ENCODE measurements around the gene STRA6. TPM values are rescaled to one million over a fixed set of nuclear protein-coding genes. Genes with fewer than 3 reads are reported as not detected.

STRA6 gene
- total RNA-seq, 1 experiment from 2014 or later, result 0.29 TPM

DNA sequence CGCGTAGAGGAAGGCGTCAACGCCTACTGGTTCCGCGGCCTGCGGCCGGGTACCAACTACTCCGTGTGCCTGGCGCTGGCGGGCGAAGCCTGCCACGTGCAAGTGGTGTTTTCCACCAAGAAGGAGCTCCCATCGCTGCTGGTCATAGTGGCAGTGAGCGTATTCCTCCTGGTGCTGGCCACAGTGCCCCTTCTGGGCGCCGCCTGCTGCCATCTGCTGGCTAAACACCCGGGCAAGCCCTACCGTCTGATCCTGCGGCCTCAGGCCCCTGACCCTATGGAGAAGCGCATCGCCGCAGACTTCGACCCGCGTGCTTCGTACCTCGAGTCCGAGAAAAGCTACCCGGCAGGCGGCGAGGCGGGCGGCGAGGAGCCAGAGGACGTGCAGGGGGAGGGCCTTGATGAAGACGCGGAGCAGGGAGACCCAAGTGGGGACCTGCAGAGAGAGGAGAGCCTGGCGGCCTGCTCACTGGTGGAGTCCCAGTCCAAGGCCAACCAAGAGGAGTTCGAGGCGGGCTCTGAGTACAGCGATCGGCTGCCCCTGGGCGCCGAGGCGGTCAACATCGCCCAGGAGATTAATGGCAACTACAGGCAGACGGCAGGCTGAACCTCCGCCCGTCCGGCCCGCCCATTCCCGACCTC, 68.1 kb downstream of the STRA6 start:
- DNase-seq (no peak), ATAC-seq (no peak)
- CTCF ChIA-PET, result interaction anchor here (1.3 kb wide), 1 partner anchor 173 kb away, joined by 4 read pairs; no protein-coding TSS in a partner anchor
- Histone ChIP-seq H3K79me2 (ENCODE audit: low read length) (no peaks in the 10 kb centered on the region), H3K36me3 (ENCODE audit: low read depth, low read length) (no peaks in the 10 kb centered on the region), H4K20me1 (ENCODE audit: low read length) (no peaks in the 10 kb centered on the region), H3F3A (ENCODE audit: low read length, unreplicated experiment) (no peaks in the 10 kb centered on the region), H3K4me1 (ENCODE audit: insufficient read depth, low read length) (peaks cover 14% of the 10 kb centered on the region; the same call in 1 of the 2 replicates), H3K9me2 (replicated peaks; ENCODE audit: low read length) (no peaks in the 10 kb centered on the region), H3K4me2 (ENCODE audit: low read length) (no peak overlapping the region), H3K4me3 (ENCODE audit: low read length) (no peak overlapping the region), H2AFZ (ENCODE audit: low read length) (no peak overlapping the region), H3K9me3 (ENCODE audit: low read length) (no peaks in the 10 kb centered on the region), H3K9ac (ENCODE audit: low read length) (no peak overlapping the region), H3K27ac (ENCODE audit: low read length) (no peak overlapping the region), H3K27me3 (ENCODE audit: low read length) (peaks cover 26% of the 10 kb centered on the region)
- POLR2A ChIA-PET (ENCODE audit: unreplicated experiment), result no interaction called here
- TF ChIP-seq CTCF (conservative IDR thresholded peaks at IDR 0.05; ENCODE audit: low read depth, low read length) (peak; percentile 57), EZH2 (IDR thresholded peaks at IDR 0.05; ENCODE audit: low read length, unreplicated experiment) (no peak)
- intact Hi-C loops (cut with micrococcal nuclease), result no loop called here
- no TSS peak for BruUV-seq (replicated peaks)

DNA sequence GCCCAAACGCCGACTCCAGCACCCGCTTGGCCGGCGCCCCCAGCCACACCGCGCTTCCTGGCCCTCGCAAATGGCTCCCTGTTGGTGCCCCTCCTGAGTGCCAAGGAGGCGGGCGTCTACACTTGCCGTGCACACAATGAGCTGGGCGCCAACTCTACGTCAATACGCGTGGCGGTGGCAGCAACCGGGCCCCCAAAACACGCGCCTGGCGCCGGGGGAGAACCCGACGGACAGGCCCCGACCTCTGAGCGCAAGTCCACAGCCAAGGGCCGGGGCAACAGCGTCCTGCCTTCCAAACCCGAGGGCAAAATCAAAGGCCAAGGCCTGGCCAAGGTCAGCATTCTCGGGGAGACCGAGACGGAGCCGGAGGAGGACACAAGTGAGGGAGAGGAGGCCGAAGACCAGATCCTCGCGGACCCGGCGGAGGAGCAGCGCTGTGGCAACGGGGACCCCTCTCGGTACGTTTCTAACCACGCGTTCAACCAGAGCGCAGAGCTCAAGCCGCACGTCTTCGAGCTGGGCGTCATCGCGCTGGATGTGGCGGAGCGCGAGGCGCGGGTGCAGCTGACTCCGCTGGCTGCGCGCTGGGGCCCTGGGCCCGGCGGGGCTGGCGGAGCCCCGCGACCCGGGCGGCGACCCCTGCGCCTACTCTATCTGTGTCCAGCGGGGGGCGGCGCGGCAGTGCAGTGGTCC, 68.7 kb downstream of the STRA6 start:
- no peak for ATAC-seq
- ChIA-PET POLR2A (ENCODE audit: unreplicated experiment) (no interaction called here), CTCF (interaction anchor here (1.3 kb wide), 1 partner anchor 174 kb away, joined by 4 read pairs; no protein-coding TSS in a partner anchor)
- Histone ChIP-seq H3K4me3 (ENCODE audit: low read length) (no peak overlapping the region), H3K79me2 (ENCODE audit: low read length) (no peaks in the 10 kb centered on the region), H4K20me1 (ENCODE audit: low read length) (no peaks in the 10 kb centered on the region), H3K27me3 (ENCODE audit: low read length) (peaks cover 33% of the 10 kb centered on the region), H2AFZ (ENCODE audit: low read length) (no peak overlapping the region), H3K4me1 (ENCODE audit: insufficient read depth, low read length) (peaks cover 14% of the 10 kb centered on the region; the same call in 1 of the 2 replicates), H3K9ac (ENCODE audit: low read length) (no peak overlapping the region), H3K4me2 (ENCODE audit: low read length) (no peak overlapping the region), H3F3A (ENCODE audit: low read length, unreplicated experiment) (no peaks in the 10 kb centered on the region), H3K36me3 (ENCODE audit: low read depth, low read length) (no peaks in the 10 kb centered on the region), H3K27ac (ENCODE audit: low read length) (no peak overlapping the region), H3K9me3 (ENCODE audit: low read length) (no peaks in the 10 kb centered on the region), H3K9me2 (replicated peaks; ENCODE audit: low read length) (no peaks in the 10 kb centered on the region)
- TF ChIP-seq CTCF (conservative IDR thresholded peaks at IDR 0.05; ENCODE audit: low read depth, low read length) (no peak), EZH2phosphoT487 (IDR thresholded peaks at IDR 0.05; ENCODE audit: borderline replicate concordance, low read length) (no peak), EZH2 (IDR thresholded peaks at IDR 0.05; ENCODE audit: low read length, unreplicated experiment) (no peak)
- no TSS peak for BruUV-seq (replicated peaks)
- DNase-seq, result no peak
- intact Hi-C loops (cut with micrococcal nuclease), result no loop called here
